Activated CD4-positive, alpha-beta T cell treated with anti-CD3 and anti-CD28 coated beads, Interleukin-2, amount 10 ng/mL, durations not matched to agents 24 days and 14 days (primary cell): ENCODE results near the gene VPREB3. TPM values are rescaled to one million over a fixed set of nuclear protein-coding genes. Genes with fewer than 3 reads are reported as not detected.

ENCODE experiments used
- DNase-seq: peaks from one replicate; pipeline ENCODE4 v3.0.0; 2022
- H3K27ac Mint-ChIP-seq: one replicate; pipeline ENCODE4 v1.8.0; 2022; ENCODE audit warnings: mild to moderate bottlenecking, mixed read lengths
- H3K27me3 Mint-ChIP-seq: one replicate; pipeline ENCODE4 v1.8.0; 2022; ENCODE audit warnings: mixed read lengths
- H3K36me3 Mint-ChIP-seq: one replicate; pipeline ENCODE4 v1.8.0; 2022; ENCODE audit warnings: low read depth, mild to moderate bottlenecking, mixed read lengths
- H3K4me1 Mint-ChIP-seq: one replicate; pipeline ENCODE4 v1.8.0; 2021; ENCODE audit warnings: mixed read lengths
- H3K4me3 Mint-ChIP-seq: one replicate; pipeline ENCODE4 v1.8.0; 2022; ENCODE audit warnings: mild to moderate bottlenecking, moderate library complexity, mixed read lengths
- H3K9me3 Mint-ChIP-seq: one replicate; pipeline ENCODE4 v1.8.0; 2021; ENCODE audit warnings: mixed read lengths
- intact Hi-C: fragments of 100-400 bp; cut with micrococcal nuclease; formaldehyde crosslinking; loops from one replicate; pipeline ENCODE4 v1.15.1; 2023
- total RNA-seq: library from RNA; stranded (reverse); gene quantifications from 2 replicates; pipeline ENCODE4 v1.2.3, GENCODE V29; 2022

The VPREB3 gene
- total RNA-seq, 1 donor from 2014 or later, result not detected

DNA sequence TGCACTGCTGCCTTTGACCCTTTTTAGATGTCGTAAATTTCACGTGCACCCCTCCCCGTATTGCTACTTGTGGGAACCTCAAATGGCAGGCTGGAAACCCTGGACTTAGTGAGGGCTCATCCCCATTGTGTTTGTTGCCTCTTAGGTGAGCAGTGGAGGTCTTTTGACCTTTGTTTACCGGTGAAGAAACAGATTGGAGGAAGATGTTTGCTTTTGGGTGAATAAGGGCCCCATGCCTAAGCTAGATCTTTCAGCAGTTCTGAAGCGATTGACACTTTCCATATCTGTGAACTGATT is 33.3 kb upstream of the VPREB3 start:
- Mint-ChIP-seq H3K27me3 (no peaks in the 10 kb centered on the region), H3K9me3 (no peaks in the 10 kb centered on the region), H3K4me1 (peaks cover 34% of the 10 kb centered on the region), H3K4me3 (peak overlapping the region; percentile 88), H3K27ac (peak overlapping the region; percentile 86), H3K36me3 (peaks cover 12% of the 10 kb centered on the region)
- DNase-seq, result no peak
- intact Hi-C loops, result loop anchor here (1.0 to 2.0 kb wide), 5 partner anchors 20 to 127 kb away; partner anchors contain the start of genes CHCHD10, DERL3 and MIF

DNA sequence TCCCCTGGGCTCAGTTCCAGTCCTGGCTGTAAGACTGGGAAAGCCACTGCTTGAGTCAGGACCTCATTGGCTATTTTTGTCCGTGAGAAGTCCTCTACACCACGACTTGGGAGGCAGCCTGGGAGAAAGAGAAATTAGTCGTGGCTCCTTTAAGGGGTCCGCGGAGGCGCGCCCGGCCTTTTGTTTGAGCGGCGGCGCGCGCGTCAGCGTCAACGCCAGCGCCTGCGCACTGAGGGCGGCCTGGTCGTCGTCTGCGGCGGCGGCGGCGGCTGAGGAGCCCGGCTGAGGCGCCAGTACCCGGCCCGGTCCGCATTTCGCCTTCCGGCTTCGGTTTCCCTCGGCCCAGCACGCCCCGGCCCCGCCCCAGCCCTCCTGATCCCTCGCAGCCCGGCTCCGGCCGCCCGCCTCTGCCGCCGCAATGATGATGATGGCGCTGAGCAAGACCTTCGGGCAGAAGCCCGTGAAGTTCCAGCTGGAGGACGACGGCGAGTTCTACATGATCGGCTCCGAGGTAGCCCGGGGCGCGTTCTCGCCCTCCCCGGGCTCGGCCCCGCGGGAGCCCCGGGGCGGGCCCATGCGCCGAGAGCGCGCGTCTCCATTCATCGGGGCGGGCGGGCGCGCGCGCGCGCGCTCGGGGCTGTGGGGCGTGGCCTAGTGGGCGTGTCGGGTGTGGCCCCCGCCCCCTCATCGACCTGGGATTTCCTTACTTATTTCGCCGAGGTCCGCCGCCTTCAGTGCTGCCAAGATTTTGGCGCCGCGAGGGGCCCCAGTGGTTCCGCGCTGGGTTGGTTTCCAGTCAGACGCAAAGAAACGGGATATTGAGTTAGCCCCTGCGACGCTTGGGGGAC is 32.8 kb upstream of the VPREB3 start, which contains the start of gene SMARCB1:
SMARCB1 (plus strand) TSS at position 215 of the 848 bp plus-strand sequence; CDS start at position 419, 204 bp downstream.
- Mint-ChIP-seq H3K4me3 (peak within 1 kb of the TSS; percentile 88), H3K36me3 (peaks cover 7% of the 10 kb centered on the region), H3K4me1 (peaks cover 28% of the 10 kb centered on the region), H3K9me3 (no peaks in the 10 kb centered on the region), H3K27me3 (no peaks in the 10 kb centered on the region), H3K27ac (peak within 1 kb of the TSS; percentile 95)
- peak; percentile 96 for DNase-seq
- intact Hi-C loops, result loop anchor here (1.0 to 2.0 kb wide), 6 partner anchors 15 to 127 kb away; partner anchors contain the start of genes CHCHD10, DERL3, MIF and MMP11

DNA sequence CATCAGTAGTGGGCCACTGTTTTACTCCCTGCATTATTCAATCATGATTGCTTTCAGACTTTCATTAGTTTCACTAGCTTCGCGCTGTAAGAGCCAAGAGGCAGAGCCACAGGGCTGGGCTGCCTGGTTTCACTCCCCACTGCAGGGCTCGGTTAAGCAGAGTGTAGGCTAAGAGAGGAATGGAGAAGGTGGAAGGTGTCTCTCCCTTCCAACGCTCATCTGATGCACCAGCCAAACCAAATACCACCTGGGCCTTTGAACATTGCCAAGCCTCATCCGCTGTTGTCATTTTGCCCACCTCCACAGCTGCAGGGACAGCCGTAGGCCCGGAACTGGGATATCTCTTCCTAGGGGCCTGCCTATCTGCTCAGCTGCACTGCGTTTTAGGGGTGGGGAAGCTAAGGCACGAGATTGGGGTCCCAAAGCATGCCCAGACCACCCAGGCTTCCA is 32.1 kb upstream of the VPREB3 start:
- intact Hi-C loops, result loop anchor here (1.0 to 2.0 kb wide), 3 partner anchors 14 to 109 kb away; partner anchors contain the start of genes MIF and MMP11
- Mint-ChIP-seq H3K27me3 (no peaks in the 10 kb centered on the region), H3K4me1 (peaks cover 28% of the 10 kb centered on the region), H3K36me3 (peaks cover 7% of the 10 kb centered on the region), H3K4me3 (peak overlapping the region; percentile 88), H3K9me3 (no peaks in the 10 kb centered on the region), H3K27ac (peak overlapping the region; percentile 95)
- no peak for DNase-seq

- DNase-seq, result peak; percentile 68
- Mint-ChIP-seq H3K4me1 (peaks cover 22% of the 10 kb centered on the region), H3K9me3 (no peaks in the 10 kb centered on the region), H3K27me3 (no peaks in the 10 kb centered on the region), H3K27ac (peak overlapping the region; percentile 44), H3K4me3 (peak overlapping the region; percentile 16), H3K36me3 (peaks cover 4% of the 10 kb centered on the region)
- intact Hi-C loops, result no loop called here
These were observed 30.0 kb upstream of the VPREB3 start for GRCh38 chr22:23784215-23784732.

GRCh38 chr22:23783265-23784150 is 29.3 kb upstream of the VPREB3 start:
- intact Hi-C loops, result no loop called here
- Mint-ChIP-seq H3K36me3 (peaks cover 2% of the 10 kb centered on the region), H3K9me3 (no peaks in the 10 kb centered on the region), H3K27me3 (no peaks in the 10 kb centered on the region), H3K4me1 (peaks cover 22% of the 10 kb centered on the region), H3K27ac (no peak overlapping the region), H3K4me3 (no peak overlapping the region)
- no peak for DNase-seq

DNA sequence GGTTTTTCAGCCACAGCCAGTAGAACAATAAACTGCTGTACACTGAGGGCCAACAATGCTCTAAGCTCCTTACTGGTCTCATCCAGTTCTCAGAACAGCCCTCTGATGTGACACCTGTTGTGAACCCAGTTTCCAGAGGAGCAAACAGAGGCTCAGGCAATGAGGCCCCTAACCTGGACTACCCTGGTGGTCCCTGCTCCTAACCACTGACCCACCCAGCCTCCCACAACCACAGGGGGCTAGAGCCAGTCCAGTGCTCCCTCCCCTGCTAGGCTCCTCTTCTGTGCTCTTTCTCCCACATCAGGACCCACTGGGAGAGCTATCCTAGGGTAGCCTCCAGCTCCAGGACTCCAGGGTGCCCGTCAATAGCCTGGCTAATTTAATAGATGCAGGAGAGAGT is 28.5 kb upstream of the VPREB3 start:
- no peaks in the 10 kb centered on the region for H3K36me3 Mint-ChIP-seq
- no peak overlapping the region for H3K4me3 Mint-ChIP-seq
- intact Hi-C loops, result no loop called here
- no peak for DNase-seq
- H3K27me3 Mint-ChIP-seq, result no peaks in the 10 kb centered on the region
- peaks cover 16% of the 10 kb centered on the region for H3K4me1 Mint-ChIP-seq
- H3K9me3 Mint-ChIP-seq, result no peaks in the 10 kb centered on the region
- H3K27ac Mint-ChIP-seq, result no peak overlapping the region

GRCh38 chr22:23782252-23782651 is 28.0 kb upstream of the VPREB3 start:
- intact Hi-C loops, result no loop called here

GRCh38 chr22:23781511-23782183 is 27.4 kb upstream of the VPREB3 start:
- Mint-ChIP-seq H3K27me3 (no peaks in the 10 kb centered on the region), H3K4me3 (no peak overlapping the region), H3K4me1 (peaks cover 13% of the 10 kb centered on the region), H3K9me3 (no peaks in the 10 kb centered on the region), H3K27ac (no peak overlapping the region), H3K36me3 (no peaks in the 10 kb centered on the region)
- no peak for DNase-seq
- intact Hi-C loops, result no loop called here

More at GRCh38 chr22:23782252-23782651, 28.0 kb upstream of the VPREB3 start:
- Mint-ChIP-seq H3K36me3 (no peaks in the 10 kb centered on the region), H3K4me3 (no peak overlapping the region), H3K27ac (no peak overlapping the region), H3K9me3 (no peaks in the 10 kb centered on the region), H3K27me3 (no peaks in the 10 kb centered on the region), H3K4me1 (peaks cover 14% of the 10 kb centered on the region)
- no peak for DNase-seq

- Mint-ChIP-seq H3K4me1 (peaks cover 8% of the 10 kb centered on the region), H3K9me3 (no peaks in the 10 kb centered on the region), H3K36me3 (no peaks in the 10 kb centered on the region), H3K27me3 (no peaks in the 10 kb centered on the region), H3K4me3 (no peak overlapping the region), H3K27ac (no peak overlapping the region)
- intact Hi-C loops, result no loop called here
- no peak for DNase-seq
These were observed 26.8 kb upstream of the VPREB3 start for GRCh38 chr22:23781065-23781464.

- Mint-ChIP-seq H3K9me3 (no peaks in the 10 kb centered on the region), H3K27ac (no peak overlapping the region), H3K36me3 (no peaks in the 10 kb centered on the region), H3K4me3 (no peak overlapping the region), H3K4me1 (peaks cover 5% of the 10 kb centered on the region), H3K27me3 (no peaks in the 10 kb centered on the region)
- intact Hi-C loops, result no loop called here
- DNase-seq, result no peak
These were observed 26.0 kb upstream of the VPREB3 start for GRCh38 chr22:23780146-23780748.

DNA sequence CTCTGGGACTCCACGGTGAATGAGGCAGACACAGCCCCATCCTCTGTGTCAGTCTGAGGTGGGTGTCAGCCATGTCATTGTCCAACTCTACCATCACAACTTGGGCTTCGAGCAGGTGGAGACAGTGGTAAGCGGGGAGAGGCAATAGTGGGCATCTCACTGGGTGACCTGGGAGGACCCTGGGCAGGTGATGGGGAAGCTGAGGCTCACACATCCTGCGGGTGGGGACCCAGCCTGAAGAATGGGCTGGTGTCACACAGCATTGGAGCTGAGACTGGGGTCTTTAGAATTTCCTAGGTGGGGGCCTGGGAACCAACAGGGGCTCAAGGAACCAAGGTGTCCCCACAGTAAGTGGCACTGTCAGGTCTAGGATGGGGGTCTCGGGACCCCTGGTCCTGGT is 25.5 kb upstream of the VPREB3 start:
- no peak overlapping the region for H3K27ac Mint-ChIP-seq
- H3K27me3 Mint-ChIP-seq, result peaks cover 2% of the 10 kb centered on the region
- intact Hi-C loops, result no loop called here
- H3K9me3 Mint-ChIP-seq, result no peaks in the 10 kb centered on the region
- no peak for DNase-seq
- H3K4me1 Mint-ChIP-seq, result peaks cover 5% of the 10 kb centered on the region
- H3K4me3 Mint-ChIP-seq, result no peak overlapping the region
- no peaks in the 10 kb centered on the region for H3K36me3 Mint-ChIP-seq

GRCh38 chr22:23779083-23779482 is 24.9 kb upstream of the VPREB3 start:
- H3K4me1 Mint-ChIP-seq, result peaks cover under 1% of the 10 kb centered on the region
- H3K27me3 Mint-ChIP-seq, result peaks cover 7% of the 10 kb centered on the region
- intact Hi-C loops, result no loop called here
- H3K27ac Mint-ChIP-seq, result no peak overlapping the region
- no peaks in the 10 kb centered on the region for H3K36me3 Mint-ChIP-seq
- no peak overlapping the region for H3K4me3 Mint-ChIP-seq
- H3K9me3 Mint-ChIP-seq, result no peaks in the 10 kb centered on the region
- no peak for DNase-seq

- Mint-ChIP-seq H3K36me3 (no peaks in the 10 kb centered on the region), H3K9me3 (no peaks in the 10 kb centered on the region), H3K27me3 (peaks cover 9% of the 10 kb centered on the region), H3K27ac (no peak overlapping the region), H3K4me3 (no peak overlapping the region), H3K4me1 (no peaks in the 10 kb centered on the region)
- intact Hi-C loops, result no loop called here
- no peak for DNase-seq
These were observed 24.3 kb upstream of the VPREB3 start for GRCh38 chr22:23778577-23778900.
